Esophagus squamous epithelium (tissue), 4 donors: ENCODE measurements around the gene PTPN2.
"Not testable (repeated sequence)": the region's sequence is repeated elsewhere in the genome, so short reads cannot be mapped to it uniquely, and the experiment has no call there.

Source experiments
- CTCF ChIP-seq, 6 experiments: fragments of 450-650 bp in 4 of 6; fragments of 200-600 bp in 2 of 6; sonication (generic) in 2 of 6; IDR thresholded peaks; one replicate each; pipeline ENCODE4 v1.5.1; 2016 to 2019; ENCODE audit warnings: antibody characterized with exemption in 6 of 6, mild to moderate bottlenecking in 4 of 6, moderate library complexity in 4 of 6
- POLR2A ChIP-seq, 4 donors: fragments of 450-650 bp; IDR thresholded peaks; one replicate each; pipeline ENCODE4 v1.6.1; 2017; ENCODE audit warnings: antibody characterized with exemption in 4 of 4, mild to moderate bottlenecking in 4 of 4, moderate library complexity in 3 of 4

- TF ChIP-seq POLR2A, CTCF (IDR thresholded peaks at IDR 0.05): not testable (repeated sequence)
Observed at GRCh38 chr18:12901208-12901607, 17.2 kb upstream of the PTPN2 start.
